Measurements from ENCODE around the gene ULBP2.
"Not testable (repeated sequence)": the region's sequence is repeated elsewhere in the genome, so short reads cannot be mapped to it uniquely, and the experiment has no call there.

The ULBP2 gene

GRCh38 chr6:149909701-149910470 is 31.9 kb upstream of the ULBP2 start:
- DNase-seq = no peak

DNA sequence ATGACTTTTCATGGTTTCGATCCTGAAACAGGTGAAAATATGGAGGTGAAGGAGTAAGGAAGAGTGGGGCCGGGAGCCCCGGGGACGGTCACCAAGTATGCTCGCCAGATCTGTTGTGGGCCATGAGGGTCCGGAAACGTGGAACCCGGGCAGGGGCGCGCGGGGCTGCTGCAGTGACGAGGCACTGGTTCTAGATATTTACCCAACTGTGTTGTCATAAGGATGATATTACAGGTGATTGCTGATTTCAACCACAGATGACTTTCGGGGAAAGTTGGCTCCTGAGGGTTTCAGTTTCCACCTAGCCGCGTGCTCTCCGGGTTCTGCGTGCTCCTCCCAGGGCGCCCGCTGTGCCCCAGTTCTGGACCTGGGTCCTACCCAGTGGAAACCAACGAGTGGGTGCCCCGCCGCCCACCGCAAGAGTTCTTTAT is 31.1 kb upstream of the ULBP2 start:
- no peak for DNase-seq

DNA sequence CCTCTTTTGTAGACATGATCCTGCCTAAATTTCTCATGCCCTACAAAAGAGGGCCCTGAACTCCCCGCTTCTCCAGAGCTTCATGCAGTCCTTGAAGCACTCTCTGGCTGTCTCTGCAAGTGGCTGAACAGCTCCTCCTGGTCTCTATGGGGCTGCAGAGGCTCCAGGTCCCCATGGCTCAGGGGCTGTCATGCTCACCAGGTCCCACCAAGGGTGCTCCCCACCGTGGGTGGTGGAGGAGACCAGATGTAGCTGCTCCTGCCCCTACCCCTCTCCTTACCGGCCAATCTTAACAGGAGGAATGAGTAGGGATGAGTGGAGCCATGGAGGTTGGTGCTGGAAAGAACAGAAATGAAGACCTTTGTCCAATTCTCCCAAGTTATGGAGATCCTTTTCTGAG is 29.1 kb upstream of the ULBP2 start:
- not testable (repeated sequence) for DNase-seq

DNA sequence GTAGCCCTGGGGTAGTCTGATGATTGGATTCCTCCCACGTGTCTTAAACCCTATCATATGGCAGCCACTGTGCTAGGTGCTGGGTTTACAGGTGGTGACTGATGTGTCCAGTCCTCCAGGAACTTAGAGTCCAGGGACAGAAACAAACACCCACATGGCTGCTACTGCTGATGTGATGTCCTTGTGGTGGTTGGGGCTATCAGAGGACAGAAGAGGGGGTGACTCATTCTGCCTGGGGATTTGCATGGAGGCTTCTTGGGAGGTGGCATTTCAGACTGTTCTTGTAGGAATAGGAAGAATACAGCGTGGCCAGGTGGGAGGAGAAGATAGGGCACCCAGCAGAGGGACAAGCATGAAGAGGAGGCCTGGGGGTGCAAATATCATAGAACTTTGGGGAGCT is 28.7 kb upstream of the ULBP2 start:
- DNase-seq = no peak

DNA sequence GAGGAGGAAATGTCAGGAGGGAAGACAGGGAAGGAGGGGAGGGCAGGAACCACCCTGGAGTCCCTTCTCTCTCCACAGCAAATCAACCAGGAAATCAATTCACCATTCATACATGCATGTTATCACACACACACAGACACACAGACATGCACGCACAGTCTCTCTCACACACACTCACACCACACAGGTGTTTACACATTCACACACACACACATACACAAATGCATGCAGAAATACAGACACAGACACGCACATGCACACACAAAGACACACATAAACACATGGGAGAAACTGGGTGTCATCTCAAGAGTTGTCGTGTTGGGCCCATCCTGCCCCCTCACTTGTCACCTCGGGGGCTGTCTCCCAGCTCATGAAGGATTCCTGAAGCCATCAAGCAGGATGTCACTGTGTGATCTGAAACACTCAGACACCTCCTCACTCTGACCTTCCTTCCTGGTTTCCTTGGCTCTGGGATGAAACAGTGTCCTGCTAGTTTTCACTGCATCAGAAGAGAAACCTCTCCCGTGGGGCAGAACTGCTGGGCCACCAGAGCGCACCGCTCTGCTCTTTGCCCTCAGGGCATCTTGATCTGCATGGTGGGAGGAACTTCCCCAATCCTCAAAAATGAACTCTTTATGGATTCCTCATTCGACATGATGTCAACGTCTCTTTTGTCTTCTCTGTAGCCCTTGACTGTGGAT is 28.1 kb upstream of the ULBP2 start:
- no peak for DNase-seq

- no peak for DNase-seq
Observed at GRCh38 chr6:149915970-149916865, 25.6 kb upstream of the ULBP2 start.

DNA sequence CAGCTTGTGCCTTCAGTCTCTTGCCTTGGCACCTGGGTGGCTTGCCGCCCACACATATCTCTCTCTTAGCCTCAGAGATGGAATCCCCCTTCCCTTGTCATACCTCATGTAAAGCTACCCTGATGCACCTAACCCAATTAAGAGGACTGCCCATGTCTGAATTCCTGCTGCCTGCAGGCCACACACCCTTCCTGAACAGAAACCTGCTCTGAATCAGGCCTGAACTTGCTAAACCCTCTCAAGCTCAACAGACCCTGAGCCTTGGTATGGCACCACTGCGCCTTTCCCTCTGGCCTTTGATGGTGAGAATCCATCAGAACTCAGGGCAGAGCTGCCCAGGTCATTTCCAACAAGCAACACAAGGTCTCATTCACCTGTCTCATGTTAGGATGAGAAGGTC is 24.1 kb upstream of the ULBP2 start:
- DNase-seq = no peak

DNA sequence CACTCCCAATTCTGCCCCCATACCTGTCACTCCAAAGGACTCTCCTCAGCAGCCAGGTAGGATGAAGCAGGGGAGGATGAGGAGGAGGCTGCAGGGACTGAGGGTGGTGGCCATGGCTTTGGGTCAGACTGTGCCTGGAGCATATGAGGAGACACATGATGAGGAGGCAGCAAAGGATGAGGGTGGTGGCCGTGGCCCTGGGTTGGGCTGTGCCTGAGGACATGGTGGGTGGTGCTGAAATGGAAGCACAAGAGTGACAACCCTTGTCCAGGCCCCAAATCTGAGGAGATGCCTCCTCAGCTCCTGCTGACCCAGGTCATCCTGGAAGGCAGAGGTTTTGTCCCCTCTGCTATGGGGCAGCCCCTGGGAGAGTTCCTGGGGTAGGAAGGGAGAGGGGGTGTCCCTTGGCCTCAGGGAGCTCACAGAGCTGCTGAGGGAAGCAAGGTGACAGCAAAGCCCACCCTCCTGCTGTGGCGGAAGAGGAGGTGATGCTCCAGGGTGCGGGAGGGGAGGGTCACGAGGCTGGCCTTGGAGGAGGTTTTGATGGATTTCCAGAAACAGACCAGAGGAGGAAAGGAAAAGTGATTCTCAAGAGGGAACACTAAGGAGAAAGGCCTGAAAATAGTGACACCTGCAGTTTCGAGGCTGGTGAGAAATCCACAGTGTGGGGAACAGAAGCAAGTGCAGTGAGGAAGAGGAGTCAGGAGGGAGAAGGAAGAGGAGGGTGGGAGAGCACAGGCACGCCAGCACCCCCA is 23.5 kb upstream of the ULBP2 start:
- DNase-seq = no peak

DNA sequence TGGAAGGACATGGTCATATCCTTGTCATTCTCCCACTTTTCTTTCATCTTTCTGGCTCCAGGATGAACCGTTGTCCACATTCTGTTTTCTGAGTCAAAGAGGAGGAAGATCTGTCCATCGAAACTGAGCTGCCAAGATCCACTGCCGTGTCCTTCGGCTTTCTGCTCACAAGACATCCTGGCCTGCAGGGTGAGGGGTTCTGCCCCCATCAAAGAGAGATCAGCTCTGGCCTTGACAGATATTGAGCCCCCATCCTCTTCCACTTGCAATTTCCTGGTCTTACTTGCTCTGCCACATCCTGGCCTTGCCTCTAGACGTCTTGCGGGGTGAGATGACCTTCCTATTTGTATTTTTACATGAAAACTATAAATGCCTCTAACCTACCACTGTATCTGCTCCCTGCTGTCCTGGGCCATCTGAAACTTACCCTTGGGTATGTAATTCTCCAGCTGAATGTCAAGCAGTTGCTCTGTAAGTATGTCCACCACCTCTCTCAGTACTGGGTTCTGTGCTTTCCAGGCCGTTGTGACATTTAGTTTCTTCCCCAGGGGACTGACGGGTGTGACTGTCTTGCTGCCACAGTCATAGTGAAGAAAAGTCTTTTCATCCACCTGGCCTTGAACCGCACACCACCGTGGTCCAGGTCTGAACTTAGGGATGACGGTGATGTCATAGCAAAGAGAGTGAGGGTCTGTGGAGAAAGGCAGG is 22.5 kb upstream of the ULBP2 start:
- not testable (repeated sequence) for DNase-seq

DNA sequence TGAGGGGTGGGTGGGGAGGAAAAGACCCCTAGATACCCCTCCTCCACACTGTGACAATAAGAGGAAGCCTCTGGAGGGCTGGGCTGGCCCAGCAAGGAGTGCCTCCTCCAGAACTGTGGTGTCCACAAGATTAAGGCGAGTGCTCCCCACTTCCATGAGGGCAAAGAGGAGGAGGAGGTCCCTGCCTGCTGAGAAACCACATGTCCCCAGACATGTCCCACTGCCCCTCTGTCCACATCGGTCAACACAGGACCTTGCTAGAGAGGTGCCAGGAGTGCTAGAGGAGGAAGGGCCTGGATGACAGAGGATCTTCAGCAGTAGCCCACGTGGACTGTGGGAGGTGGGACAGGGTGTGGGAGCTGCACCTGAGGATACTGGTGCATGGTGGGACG is 22.0 kb upstream of the ULBP2 start:
- DNase-seq = no peak

DNA sequence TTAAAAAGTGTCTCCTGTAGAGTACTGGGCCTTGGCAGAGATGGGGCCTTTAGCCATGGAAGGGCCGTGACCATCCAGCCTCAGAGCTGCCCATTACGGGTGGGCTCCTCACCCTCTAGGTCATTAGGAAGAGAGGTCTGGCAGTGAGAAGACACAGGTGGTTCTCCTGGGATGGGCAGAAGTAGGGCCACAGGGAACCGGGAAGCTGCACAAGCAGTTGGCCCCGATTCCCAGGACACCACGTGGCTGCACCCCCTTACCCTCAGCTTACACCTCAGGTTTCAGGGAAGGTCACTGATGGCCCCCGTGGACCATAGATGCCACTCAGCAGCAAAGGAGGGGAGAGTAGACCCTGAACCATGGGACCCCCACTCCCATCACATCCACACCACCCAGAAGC is 20.5 kb upstream of the ULBP2 start:
- DNase-seq = no peak

GRCh38 chr6:149922091-149922490 is 19.7 kb upstream of the ULBP2 start:
- not testable (repeated sequence) for DNase-seq

DNA sequence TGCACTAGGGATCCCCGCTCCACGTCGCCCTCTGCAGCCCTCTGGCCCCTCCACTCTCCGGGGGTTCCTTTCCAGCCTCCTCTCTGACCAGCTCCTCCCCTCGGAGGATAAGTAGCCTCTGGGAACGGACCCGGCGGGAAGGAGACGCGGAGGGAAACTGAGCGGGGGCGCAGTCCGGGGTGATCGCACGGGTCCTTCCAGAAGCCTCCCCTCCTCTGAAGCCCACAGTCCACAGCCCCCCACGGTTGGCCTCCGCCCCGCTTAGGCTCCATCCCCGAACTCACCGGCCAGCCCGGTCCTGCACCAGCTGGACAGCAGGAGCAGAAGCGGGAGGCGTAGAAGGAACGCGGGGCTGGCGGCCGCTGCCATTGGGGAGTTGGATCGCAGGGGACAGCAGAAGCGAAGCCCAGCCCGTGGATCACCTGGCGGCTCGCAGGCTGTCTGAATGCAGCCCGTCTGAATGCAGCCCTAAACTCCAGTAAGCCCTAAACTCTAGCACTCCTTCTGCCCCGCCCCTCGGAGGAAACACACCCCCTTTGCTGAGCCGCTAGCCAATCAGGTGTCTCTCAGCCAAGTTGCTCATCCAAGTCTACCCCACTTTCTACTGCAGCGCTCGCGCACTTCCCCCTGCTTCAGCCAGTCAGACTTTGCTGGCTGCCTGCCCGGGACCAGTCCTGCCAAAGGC is 19.0 kb upstream of the ULBP2 start, which contains the start of gene RAET1G:
Gene RAET1G, minus strand, starts transcription at position 480 of the 685 bp plus-strand sequence. Its CDS starts 111 bp downstream, at position 369.
- peak; percentile 85 for DNase-seq

DNA sequence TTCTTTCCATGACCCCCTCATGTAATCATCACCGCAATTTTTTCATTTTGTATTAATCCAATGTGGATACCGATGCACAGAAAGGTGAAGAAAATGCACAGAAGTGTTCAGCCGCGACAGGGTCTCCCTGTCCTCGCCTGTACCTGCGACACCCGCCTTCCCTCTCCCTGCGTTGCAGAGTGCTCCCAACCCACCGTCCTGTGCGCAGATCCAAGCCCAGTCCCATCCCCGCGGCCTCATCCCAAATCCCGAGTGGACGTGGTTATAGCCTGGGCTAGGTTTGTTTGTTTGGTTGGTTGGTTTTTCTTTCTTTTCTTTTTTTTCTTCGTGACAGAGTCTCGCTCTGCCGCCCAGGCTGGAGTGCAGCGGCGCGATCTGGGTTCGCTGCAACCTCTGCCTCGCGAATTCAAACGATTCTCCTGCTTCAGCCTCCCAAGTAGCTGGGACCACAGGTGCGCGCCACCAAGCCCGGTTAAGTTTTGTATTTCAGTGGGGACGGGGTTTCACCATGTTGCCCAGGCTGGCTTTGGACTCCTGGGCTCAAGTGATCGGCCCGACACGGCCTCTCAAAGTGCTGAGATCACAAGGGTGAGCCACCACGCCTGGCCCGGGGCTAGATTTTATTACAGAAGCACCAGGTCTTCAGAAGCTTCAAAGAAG is 18.4 kb upstream of the ULBP2 start:
- no peak for DNase-seq

DNA sequence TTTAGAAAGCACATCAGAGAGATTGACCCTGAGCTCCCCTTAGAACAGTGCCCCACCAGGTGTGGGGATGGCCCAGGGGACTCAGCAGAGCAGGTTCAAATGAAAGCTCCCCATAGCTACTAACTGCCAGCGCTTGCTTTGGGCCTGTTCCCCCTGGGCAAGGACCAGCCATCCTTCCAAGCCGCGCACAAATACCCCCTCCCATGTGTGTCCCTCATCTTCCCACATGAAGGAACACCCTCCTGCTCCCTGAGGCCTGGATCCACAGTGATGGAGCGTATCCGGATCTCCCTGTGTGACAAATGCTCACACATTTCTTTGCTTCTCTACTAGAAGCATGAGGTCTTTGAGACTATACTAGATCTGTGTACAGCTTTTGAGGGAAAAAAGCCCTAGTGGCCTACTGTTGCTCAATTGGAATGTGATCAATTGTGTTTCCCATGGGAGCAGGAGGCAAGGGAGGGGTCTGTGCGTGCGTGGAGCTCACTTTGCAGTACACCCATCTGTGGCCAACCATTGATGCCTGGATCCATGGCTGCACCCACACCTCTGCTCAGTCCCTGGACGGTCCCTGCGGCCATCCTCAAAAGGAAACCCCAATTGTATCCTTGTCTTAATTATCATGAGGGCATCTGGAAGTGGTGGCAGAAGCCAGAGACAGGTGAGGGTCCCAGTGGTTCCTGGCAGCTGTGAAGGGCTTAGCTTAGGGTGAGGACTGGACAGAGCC is 17.4 kb upstream of the ULBP2 start:
- DNase-seq = no peak

DNA sequence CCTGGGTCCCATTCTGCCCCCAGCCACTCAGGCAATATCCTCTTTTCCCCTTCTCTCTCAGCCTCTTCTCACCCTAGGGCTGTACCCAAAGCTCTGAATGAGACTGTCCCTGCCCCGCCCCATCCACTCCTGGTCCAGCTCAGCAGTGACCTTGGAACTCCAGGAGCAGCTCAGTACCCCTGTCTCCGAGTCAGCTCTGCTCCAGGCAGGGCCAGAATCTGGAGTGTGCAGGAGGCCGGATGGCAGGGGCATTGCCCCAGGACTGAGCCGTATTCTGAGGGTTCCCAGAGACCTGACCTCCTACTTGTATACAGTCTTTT is 16.9 kb upstream of the ULBP2 start:
- no peak for DNase-seq

GRCh38 chr6:149925253-149925973 is 16.4 kb upstream of the ULBP2 start:
- DNase-seq = no peak

DNA sequence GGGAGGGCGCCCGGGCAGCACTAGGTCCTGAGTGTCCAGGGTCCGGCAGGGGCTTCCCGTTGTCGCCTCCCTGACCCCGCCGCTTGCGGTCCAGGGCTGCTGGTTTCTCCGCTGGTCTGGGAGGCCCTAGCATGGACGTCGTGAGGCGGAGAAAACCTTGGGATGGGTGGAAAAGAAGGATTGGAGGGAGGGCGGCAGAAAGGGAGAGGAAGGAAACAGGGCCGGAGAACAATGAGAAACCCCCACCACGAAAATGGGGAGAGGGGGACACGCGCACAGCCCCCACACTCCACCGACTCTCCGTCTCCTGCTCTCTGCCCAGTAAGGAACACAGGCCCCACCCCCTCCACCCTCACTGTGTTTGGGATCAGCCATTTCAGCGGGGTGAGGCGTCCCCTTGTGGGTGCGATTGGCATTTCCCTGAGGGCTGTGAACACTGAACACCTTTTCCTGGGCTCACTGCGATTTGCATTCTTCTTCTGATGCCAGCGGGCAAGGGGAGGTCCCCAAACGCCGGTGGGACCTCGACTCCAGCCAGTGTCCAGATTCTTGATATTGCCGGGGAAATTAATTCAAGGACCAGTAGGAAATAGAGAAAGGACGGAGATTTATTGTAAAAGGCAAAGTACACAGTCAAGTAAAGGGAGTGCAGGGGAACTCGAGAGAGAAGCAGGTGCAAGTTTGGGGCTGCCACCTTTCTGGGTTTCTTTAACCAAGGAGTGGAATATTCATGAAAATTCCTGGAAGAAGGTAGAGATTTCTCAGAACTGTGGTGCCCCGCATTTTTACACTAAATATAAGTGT is 15.6 kb upstream of the ULBP2 start:
- DNase-seq = peak; percentile 76

DNA sequence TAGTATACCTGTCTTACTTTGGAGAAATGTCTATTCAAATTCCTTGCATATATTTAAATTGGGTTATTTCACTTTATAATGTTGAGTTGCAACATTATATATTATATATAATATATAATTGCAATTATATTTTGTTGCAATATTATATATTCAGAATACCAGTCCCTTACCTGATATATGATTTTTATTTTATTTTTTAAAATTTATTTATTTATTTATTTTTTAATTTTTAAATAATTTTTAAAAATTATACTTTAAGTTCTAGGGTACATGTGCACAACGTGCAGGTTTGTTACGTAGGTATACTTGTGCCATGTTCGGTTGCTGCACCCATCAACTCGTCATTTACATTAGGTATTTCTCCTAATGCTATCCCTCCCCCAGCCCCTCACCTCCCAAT is 14.8 kb upstream of the ULBP2 start:
- DNase-seq = not testable (repeated sequence)

Data from RPMI8226 (cell line).